GM19463 (cell line): ENCODE data around the gene ADGRG4.
"Not testable (repeated sequence)": the region's sequence is repeated elsewhere in the genome, so short reads cannot be mapped to it uniquely, and the experiment has no call there.

Source experiments
- ATAC-seq: cut with Tn5 transposase; IDR thresholded peaks from one replicate; pipeline ENCODE4 v1.9.1; 2021; ENCODE audit warnings: mild to moderate bottlenecking, moderate library complexity; ENCODE audit not compliant: unreplicated experiment

Gene ADGRG4

GRCh38 chrX:136300721-136301120, at the start of gene ADGRG4:
Gene ADGRG4, plus strand, starts transcription at chrX:136300963. Its CDS starts 7,815 bp downstream, at chrX:136308778.
- not testable (repeated sequence) for ATAC-seq

- peak; percentile 87 for ATAC-seq
Observed at GRCh38 chrX:136251041-136251991, 49.4 kb upstream of the ADGRG4 start, which contains the start of gene MAP7D3. Gene MAP7D3, minus strand, starts transcription at chrX:136251400. Its CDS starts 42 bp downstream, at chrX:136251358.

- no peak for ATAC-seq
Observed at GRCh38 chrX:136255541-136255940, 45.2 kb upstream of the ADGRG4 start.

- no peak for ATAC-seq
Observed at GRCh38 chrX:136256026-136256425, 44.7 kb upstream of the ADGRG4 start.

GRCh38 chrX:136258951-136259350, 41.8 kb upstream of the ADGRG4 start:
- ATAC-seq: no peak

GRCh38 chrX:136259543-136259942, 41.2 kb upstream of the ADGRG4 start:
- no peak for ATAC-seq

- ATAC-seq: no peak
Observed at GRCh38 chrX:136260776-136261175, 40.0 kb upstream of the ADGRG4 start.

- ATAC-seq: no peak
Observed at GRCh38 chrX:136261321-136261720, 39.4 kb upstream of the ADGRG4 start.

GRCh38 chrX:136262243-136262642, 38.5 kb upstream of the ADGRG4 start:
- ATAC-seq: no peak

GRCh38 chrX:136262812-136263315, 37.9 kb upstream of the ADGRG4 start:
- no peak for ATAC-seq

- ATAC-seq: no peak
Observed at GRCh38 chrX:136266828-136267227, 33.9 kb upstream of the ADGRG4 start.

GRCh38 chrX:136268051-136269048, 32.4 kb upstream of the ADGRG4 start:
- ATAC-seq: peak; percentile 66

GRCh38 chrX:136269921-136270320, 30.8 kb upstream of the ADGRG4 start:
- ATAC-seq: no peak

- peak; percentile 41 for ATAC-seq
Observed at GRCh38 chrX:136271300-136271699, 29.5 kb upstream of the ADGRG4 start.

GRCh38 chrX:136272325-136272724, 28.4 kb upstream of the ADGRG4 start:
- no peak for ATAC-seq

- ATAC-seq: no peak
Observed at GRCh38 chrX:136273986-136274385, 26.8 kb upstream of the ADGRG4 start.

- ATAC-seq: no peak
Observed at GRCh38 chrX:136275553-136275952, 25.2 kb upstream of the ADGRG4 start.

- ATAC-seq: not testable (repeated sequence)
Observed at GRCh38 chrX:136286375-136286774, 14.4 kb upstream of the ADGRG4 start.

- no peak for ATAC-seq
Observed at GRCh38 chrX:136291824-136292223, 8.9 kb upstream of the ADGRG4 start.

- no peak for ATAC-seq
Observed at GRCh38 chrX:136292656-136293055, 8.1 kb upstream of the ADGRG4 start.

- ATAC-seq: no peak
Observed at GRCh38 chrX:136295380-136295779, 5.4 kb upstream of the ADGRG4 start.
